Liver (tissue), 9 donors: ENCODE results near the gene DCD. TPM values are rescaled to one million over a fixed set of nuclear protein-coding genes. Genes with fewer than 3 reads are reported as not detected.
"Not testable (repeated sequence)": the region's sequence is repeated elsewhere in the genome, so short reads cannot be mapped to it uniquely, and the experiment has no call there.

ENCODE experiments used
- DNase-seq: peaks from one replicate; pipeline ENCODE4 v3.0.0-alpha.2; 2017; ENCODE audit warnings: low spot score
- H3K27ac ChIP-seq, 2 donors: one replicate each; pipeline ENCODE4 v1.7.0; 2013; ENCODE audit warnings: inconsistent platforms in 2 of 2, low read length in 2 of 2, control low read depth in 1 of 2, low read depth in 1 of 2, mild to moderate bottlenecking in 1 of 2
- H3K27me3 ChIP-seq, 4 donors: one replicate each; pipeline versions ENCODE4 v1.6.1 to v1.7.0; 2013; ENCODE audit warnings: low read length in 3 of 4, inconsistent platforms in 1 of 4, mild to moderate bottlenecking in 1 of 4, moderate library complexity in 1 of 4; ENCODE audit not compliant: control insufficient read depth in 4 of 4, insufficient read depth in 4 of 4
- H3K36me3 ChIP-seq, 4 donors: one replicate each; pipeline versions ENCODE4 v1.6.1 to v1.7.0; 2013; ENCODE audit warnings: low read length in 3 of 4, mild to moderate bottlenecking in 3 of 4, low read depth in 1 of 4, moderate library complexity in 1 of 4; ENCODE audit not compliant: control insufficient read depth in 4 of 4, insufficient read depth in 3 of 4
- H3K4me1 ChIP-seq, 4 donors: one replicate each; pipeline versions ENCODE4 v1.6.1 to v1.7.0; 2013; ENCODE audit warnings: low read length in 3 of 4, mild to moderate bottlenecking in 3 of 4, moderate library complexity in 1 of 4; ENCODE audit not compliant: control insufficient read depth in 4 of 4, insufficient read depth in 4 of 4
- H3K4me3 ChIP-seq, 3 donors: one replicate each; pipeline versions ENCODE4 v1.6.1 to v1.7.0; 2013; ENCODE audit warnings: low read length in 3 of 3, control low read depth in 1 of 3, low read depth in 1 of 3, mild to moderate bottlenecking in 1 of 3
- H3K9ac ChIP-seq, 2 donors: one replicate each; pipeline ENCODE4 v1.7.0; 2013; ENCODE audit warnings: low read length in 2 of 2, mild to moderate bottlenecking in 2 of 2, moderate library complexity in 2 of 2, control low read depth in 1 of 2, low read depth in 1 of 2
- H3K9me3 ChIP-seq, 4 donors: one replicate each; pipeline versions ENCODE4 v1.6.1 to v1.7.0; 2013; ENCODE audit warnings: low read length in 3 of 4; ENCODE audit not compliant: control insufficient read depth in 4 of 4
- CTCF ChIP-seq: fragments of 150-350 bp; IDR thresholded peaks from 2 replicates; pipeline ENCODE4 v1.5.1; 2017; ENCODE audit warnings: improper control_type of control experiment, low read depth, low read length; ENCODE audit not compliant: missing input control
- EGR1 ChIP-seq, 2 donors: IDR thresholded peaks; 2 replicates each; pipeline ENCODE4 v1.6.1; 2016 to 2018; ENCODE audit warnings: antibody characterized with exemption in 2 of 2, low read depth in 2 of 2
- FOXA1 ChIP-seq: IDR thresholded peaks from 2 replicates; pipeline ENCODE4 v1.6.1; 2016; ENCODE audit warnings: antibody characterized with exemption
- FOXA2 ChIP-seq: IDR thresholded peaks from 2 replicates; pipeline ENCODE4 v1.6.1; 2016; ENCODE audit warnings: antibody characterized with exemption
- GABPA ChIP-seq, 2 donors: IDR thresholded peaks in 1 of 2; conservative IDR thresholded peaks in 1 of 2; 2 replicates each; pipeline ENCODE4 v1.6.1; 2016; ENCODE audit warnings: antibody characterized with exemption in 2 of 2, mild to moderate bottlenecking in 1 of 2, moderate library complexity in 1 of 2
- HNF4A ChIP-seq, 2 donors: conservative IDR thresholded peaks; 2 replicates each; pipeline ENCODE4 v1.6.1; 2016; ENCODE audit warnings: antibody characterized with exemption in 2 of 2, mild to moderate bottlenecking in 2 of 2
- HNF4G ChIP-seq: IDR thresholded peaks from 2 replicates; pipeline ENCODE4 v1.6.1; 2016; ENCODE audit warnings: antibody characterized with exemption
- JUND ChIP-seq, 2 donors: IDR thresholded peaks; 2 replicates each; pipeline ENCODE4 v1.6.1; 2016; ENCODE audit warnings: antibody characterized with exemption in 2 of 2
- NR2F2 ChIP-seq: IDR thresholded peaks from 2 replicates; pipeline ENCODE4 v1.6.1; 2016; ENCODE audit warnings: antibody characterized with exemption
- RAD21 ChIP-seq, 2 donors: IDR thresholded peaks; 2 replicates each; pipeline ENCODE4 v1.6.1; 2016; ENCODE audit warnings: antibody characterized with exemption in 2 of 2, mild to moderate bottlenecking in 2 of 2
- REST ChIP-seq: IDR thresholded peaks from 2 replicates; pipeline ENCODE4 v1.6.1; 2016; ENCODE audit warnings: antibody characterized with exemption, mild to moderate bottlenecking
- RXRA ChIP-seq, 2 donors: IDR thresholded peaks; 2 replicates each; pipeline ENCODE4 v1.6.1; 2017 to 2018; ENCODE audit warnings: antibody characterized with exemption in 2 of 2, mild to moderate bottlenecking in 1 of 2
- SP1 ChIP-seq: IDR thresholded peaks from 2 replicates; pipeline ENCODE4 v1.6.1; 2018; ENCODE audit warnings: antibody characterized with exemption, mild to moderate bottlenecking
- TAF1 ChIP-seq: conservative IDR thresholded peaks from 2 replicates; pipeline ENCODE4 v1.6.1; 2016; ENCODE audit warnings: antibody characterized with exemption, mild to moderate bottlenecking
- YY1 ChIP-seq: IDR thresholded peaks from 2 replicates; pipeline ENCODE4 v1.6.1; 2016; ENCODE audit warnings: antibody characterized with exemption, mild to moderate bottlenecking
- ZBTB33 ChIP-seq: IDR thresholded peaks from 2 replicates; pipeline ENCODE4 v1.6.1; 2016; ENCODE audit warnings: antibody characterized with exemption
- WGBS: extraction: QIAGEN DNeasy Blood & Tissue Kit; methylation state at CpG from one replicate; pipeline ENCODE4 v1.1.7; 2013; 5-methylcytosine and 5-hydroxymethylcytosine counted together
- polyA plus RNA-seq, 2 donors: library from polyadenylated mRNA; stranded (reverse) in 1 of 2; unstranded in 1 of 2; fragments of 200-250 nt in 1 of 2; fragments of >200 nt in 1 of 2; fragmentation: Nextera tagmentation in 1 of 2; extraction: Ambion mirVana in 1 of 2; gene quantifications; one replicate each; pipeline versions ENCODE4 v1.2.1 to v1.2.3, GENCODE V29; 2013 to 2015
- total RNA-seq, 2 donors: library from RNA; depleted of rRNA; stranded (reverse); fragments of >200 nt; gene quantifications; one replicate each; pipeline ENCODE4 v1.2.3, GENCODE V29; 2014
- TF ChIP-seq, protein P1 (sequence below): IDR thresholded peaks from 2 replicates; pipeline ENCODE4 v1.6.1; 2016; ENCODE audit warnings: antibody characterized with exemption
- TF ChIP-seq, protein P2 (sequence below): IDR thresholded peaks from 2 replicates; pipeline ENCODE4 v1.6.1; 2016; ENCODE audit warnings: antibody characterized with exemption
- donor health status: healthy.
- donor health status: healthy.
- donor health status: healthy.
- donor health status: healthy.
- donor health status: healthy.

Gene DCD
- total and polyA plus RNA-seq, 4 donors: not detected

GRCh38 chr12:54665022-54665635, 17.0 kb upstream of the DCD start:
- DNase-seq, H3K36me3 ChIP-seq, H3K9me3 ChIP-seq, H3K27ac ChIP-seq, H3K9ac ChIP-seq, H3K27me3 ChIP-seq, H3K4me3 ChIP-seq: not testable (repeated sequence)
- H3K4me1 ChIP-seq: peaks cover 1 to 13% (median 6%) of the 10 kb centered on the region in 4 donors
- WGBS: 83% methylated on average over 3 of the region's 3 CpGs

GRCh38 chr12:54663603-54664002, 15.4 kb upstream of the DCD start:
- Histone ChIP-seq H3K4me3 (no peak overlapping the region), H3K27ac (no peak overlapping the region), H3K4me1 (peaks cover 1 to 20% (median 9%) of the 10 kb centered on the region in 4 donors), H3K9me3 (no peaks in the 10 kb centered on the region), H3K36me3 (no peaks in the 10 kb centered on the region), H3K9ac (no peak overlapping the region), H3K27me3 (no peaks in the 10 kb centered on the region)
- DNase-seq: no peak
- TF ChIP-seq TAF1 (no peak), FOXA1 (no peak), YY1 (no peak), HNF4G (no peak), EGR1 (IDR thresholded peaks at IDR 0.05; ENCODE audit: low read depth in 2 of 2) (no peak), CTCF (no peak), RAD21 (IDR thresholded peaks at IDR 0.05) (no peak), FOXA2 (no peak), RXRA (IDR thresholded peaks at IDR 0.05) (no peak), ZBTB33 (no peak), GABPA (IDR thresholded peaks at IDR 0.05 in 1 of 2, conservative IDR thresholded peaks at IDR 0.05 in 1 of 2) (no peak), NR2F2 (no peak), REST (no peak), SP1 (no peak), HNF4A (conservative IDR thresholded peaks at IDR 0.05) (no peak), JUND (IDR thresholded peaks at IDR 0.05) (no peak)
- TF ChIP-seq, protein P1, sequence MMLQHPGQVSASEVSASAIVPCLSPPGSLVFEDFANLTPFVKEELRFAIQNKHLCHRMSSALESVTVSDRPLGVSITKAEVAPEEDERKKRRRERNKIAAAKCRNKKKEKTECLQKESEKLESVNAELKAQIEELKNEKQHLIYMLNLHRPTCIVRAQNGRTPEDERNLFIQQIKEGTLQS: no peak
- TF ChIP-seq, protein P2, sequence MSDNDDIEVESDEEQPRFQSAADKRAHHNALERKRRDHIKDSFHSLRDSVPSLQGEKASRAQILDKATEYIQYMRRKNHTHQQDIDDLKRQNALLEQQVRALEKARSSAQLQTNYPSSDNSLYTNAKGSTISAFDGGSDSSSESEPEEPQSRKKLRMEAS: no peak
- WGBS: 83% methylated on average over 3 of the region's 3 CpGs
